BLaER1 treated with 17β-estradiol and CSF1 and Interleukin-3, amounts not matched to agents 10 nM and 100 nM (cell line): ENCODE measurements around the gene PIGN.
A peak's percentile ranks its signal among the peaks of the same experiment; 100 is the strongest.

Experiments
- H3K27ac ChIP-seq, 11 experiments: shearing (Covaris generic); formaldehyde crosslinking; 2 replicates each; pipeline ENCODE4 v1.8.1; 2022
- H3K27me3 ChIP-seq, 11 experiments: shearing (Covaris generic); formaldehyde crosslinking; 2 replicates each; pipeline ENCODE4 v1.8.1; 2022
- H3K36me3 ChIP-seq, 11 experiments: shearing (Covaris generic); formaldehyde crosslinking; 2 replicates each; pipeline ENCODE4 v1.8.1; 2022
- H3K4me1 ChIP-seq, 10 experiments: shearing (Covaris generic); formaldehyde crosslinking; 2 replicates each; pipeline ENCODE4 v1.8.1; 2022
- H3K4me2 ChIP-seq, 11 experiments: shearing (Covaris generic); formaldehyde crosslinking; 2 replicates each; pipeline ENCODE4 v1.8.1; 2022
- H3K4me3 ChIP-seq, 10 experiments: shearing (Covaris generic); formaldehyde crosslinking; 2 replicates each; pipeline ENCODE4 v1.8.1; 2022
- H3K9ac ChIP-seq, 11 experiments: shearing (Covaris generic); formaldehyde crosslinking; 2 replicates each; pipeline ENCODE4 v1.8.1; 2022
- H3K9me3 ChIP-seq, 11 experiments: shearing (Covaris generic); formaldehyde crosslinking; replicated peaks in 1 of 11; 2 replicates each; pipeline ENCODE4 v1.8.1; 2022
- H4K20me1 ChIP-seq, 11 experiments: shearing (Covaris generic); formaldehyde crosslinking; 2 replicates each; pipeline ENCODE4 v1.8.1; 2022
- Cebpa-rat ChIP-seq, 11 experiments: shearing (Covaris generic); IDR thresholded peaks; 2 replicates each; pipeline ENCODE4 v1.8.1; 2022

The PIGN gene

GRCh38 chr18:62196079-62196478 is 9.2 kb upstream of the PIGN start:
- no peak overlapping the region for H3K4me3 ChIP-seq
- H3K4me2 ChIP-seq, result no peak overlapping the region
- H3K27ac ChIP-seq, result no peak overlapping the region
- H3K4me1 ChIP-seq, result peaks cover 0 to 33% (median under 1%) of the 10 kb centered on the region in 10 experiments; a peak in 6 of 20 replicates
- no peak for TF ChIP-seq Cebpa-rat (IDR thresholded peaks at IDR 0.05)
- H3K27me3 ChIP-seq, result no peaks in the 10 kb centered on the region
- H4K20me1 ChIP-seq, result peaks cover 13 to 100% (median 60%) of the 10 kb centered on the region in 11 experiments; a peak in 18 of 22 replicates
- H3K9ac ChIP-seq, result no peak overlapping the region
- peaks cover 7 to 35% (median 28%) of the 10 kb centered on the region in 11 experiments; a peak in 19 of 22 replicates for H3K36me3 ChIP-seq
- H3K9me3 ChIP-seq, result peaks cover 15 to 24% (median 20%) of the 10 kb centered on the region in 11 experiments

GRCh38 chr18:62189208-62189607 is 2.4 kb upstream of the PIGN start:
- Histone ChIP-seq H3K27me3 (no peaks in the 10 kb centered on the region), H4K20me1 (peaks cover 17 to 62% (median 50%) of the 10 kb centered on the region in 11 experiments; a peak in 20 of 22 replicates), H3K4me3 (peak overlapping the region; percentile 87 to 100 (median 98)), H3K36me3 (peaks cover 7 to 37% (median 31%) of the 10 kb centered on the region in 11 experiments; a peak in 19 of 22 replicates), H3K4me1 (peaks cover 18 to 64% (median 46%) of the 10 kb centered on the region in 10 experiments), H3K27ac (no peak overlapping the region), H3K4me2 (peak overlapping the region; percentile 82 to 100 (median 91)), H3K9ac (peak overlapping the region in 10 of 11 experiments; percentile 86 to 95 (median 92); a peak in 12 of 22 replicates), H3K9me3 (peaks cover 15 to 38% (median 26%) of the 10 kb centered on the region in 11 experiments)
- TF ChIP-seq Cebpa-rat (IDR thresholded peaks at IDR 0.05), result no peak

GRCh38 chr18:62187543-62188510 is 971 bp upstream of the PIGN start:
- H3K27me3 ChIP-seq, result no peaks in the 10 kb centered on the region
- peaks cover 15 to 36% (median 22%) of the 10 kb centered on the region in 11 experiments for H3K9me3 ChIP-seq
- H3K4me1 ChIP-seq, result peaks cover 18 to 57% (median 47%) of the 10 kb centered on the region in 10 experiments
- peak overlapping the region; percentile 82 to 100 (median 91) for H3K4me2 ChIP-seq
- peaks cover 17 to 56% (median 39%) of the 10 kb centered on the region in 11 experiments; a peak in 20 of 22 replicates for H4K20me1 ChIP-seq
- H3K4me3 ChIP-seq, result peak overlapping the region; percentile 87 to 100 (median 98)
- peak overlapping the region; percentile 86 to 95 (median 91) for H3K9ac ChIP-seq
- H3K36me3 ChIP-seq, result peaks cover 7 to 32% (median 26%) of the 10 kb centered on the region in 11 experiments; a peak in 19 of 22 replicates
- TF ChIP-seq Cebpa-rat (IDR thresholded peaks at IDR 0.05), result no peak
- H3K27ac ChIP-seq, result peak overlapping the region; percentile 64 to 88 (median 87)

GRCh38 chr18:62186499-62186773 is 420 bp downstream of the PIGN start:
- Histone ChIP-seq H3K9me3 (peaks cover 2 to 22% (median 8%) of the 10 kb centered on the region in 11 experiments; a peak in 20 of 22 replicates), H3K27me3 (no peaks in the 10 kb centered on the region), H3K36me3 (peaks cover 0 to 19% (median 12%) of the 10 kb centered on the region in 11 experiments; a peak in 17 of 22 replicates), H3K4me2 (peak overlapping the region; percentile 68 to 94 (median 85)), H3K4me1 (peaks cover 18 to 55% (median 46%) of the 10 kb centered on the region in 10 experiments), H3K4me3 (peak overlapping the region; percentile 87 to 100 (median 98)), H3K9ac (peak overlapping the region; percentile 67 to 85 (median 81)), H4K20me1 (peaks cover 20 to 54% (median 36%) of the 10 kb centered on the region in 11 experiments; a peak in 20 of 22 replicates), H3K27ac (peak overlapping the region; percentile 51 to 88 (median 77); a peak in 21 of 22 replicates)
- TF ChIP-seq Cebpa-rat (IDR thresholded peaks at IDR 0.05), result no peak

GRCh38 chr18:62183578-62184195 is 3.2 kb downstream of the PIGN start:
- peaks cover 0 to 7% (median 0%) of the 10 kb centered on the region in 11 experiments; a peak in 4 of 22 replicates for H3K36me3 ChIP-seq
- H3K27ac ChIP-seq, result no peak overlapping the region
- peaks cover 12 to 38% (median 19%) of the 10 kb centered on the region in 11 experiments; a peak in 20 of 22 replicates for H4K20me1 ChIP-seq
- H3K4me2 ChIP-seq, result peak overlapping the region in 1 of 11 experiments; percentile 86; a peak in 1 of 22 replicates
- H3K4me1 ChIP-seq, result peaks cover 12 to 30% (median 26%) of the 10 kb centered on the region in 10 experiments
- no peak for TF ChIP-seq Cebpa-rat (IDR thresholded peaks at IDR 0.05)
- H3K27me3 ChIP-seq, result no peaks in the 10 kb centered on the region
- no peak overlapping the region for H3K4me3 ChIP-seq
- peaks cover 0 to 9% (median 0%) of the 10 kb centered on the region in 11 experiments; a peak in 3 of 22 replicates for H3K9me3 ChIP-seq
- H3K9ac ChIP-seq, result no peak overlapping the region

GRCh38 chr18:62182220-62182619 is 4.6 kb downstream of the PIGN start:
- no peak overlapping the region for H3K4me3 ChIP-seq
- H3K27ac ChIP-seq, result no peak overlapping the region
- H3K9me3 ChIP-seq, result peaks cover 0 to 9% (median 0%) of the 10 kb centered on the region in 11 experiments; a peak in 3 of 22 replicates
- H4K20me1 ChIP-seq, result peaks cover 0 to 24% (median 7%) of the 10 kb centered on the region in 11 experiments; a peak in 9 of 22 replicates
- no peaks in the 10 kb centered on the region for H3K27me3 ChIP-seq
- H3K4me2 ChIP-seq, result no peak overlapping the region
- H3K4me1 ChIP-seq, result peaks cover 12 to 25% (median 21%) of the 10 kb centered on the region in 10 experiments
- peaks cover 0 to 14% (median 0%) of the 10 kb centered on the region in 11 experiments; a peak in 7 of 22 replicates for H3K36me3 ChIP-seq
- TF ChIP-seq Cebpa-rat (IDR thresholded peaks at IDR 0.05), result no peak
- no peak overlapping the region for H3K9ac ChIP-seq

GRCh38 chr18:62179213-62179612 is 7.6 kb downstream of the PIGN start:
- Histone ChIP-seq H3K36me3 (peaks cover 0 to 14% (median 0%) of the 10 kb centered on the region in 11 experiments; a peak in 7 of 22 replicates), H3K9ac (no peak overlapping the region), H3K27ac (no peak overlapping the region), H3K4me3 (no peak overlapping the region), H4K20me1 (peaks cover 0 to 24% (median 7%) of the 10 kb centered on the region in 11 experiments; a peak in 9 of 22 replicates), H3K9me3 (no peaks in the 10 kb centered on the region), H3K27me3 (no peaks in the 10 kb centered on the region), H3K4me2 (no peak overlapping the region), H3K4me1 (peaks cover 0 to 3% (median under 1%) of the 10 kb centered on the region in 10 experiments; a peak in 9 of 20 replicates)
- TF ChIP-seq Cebpa-rat (IDR thresholded peaks at IDR 0.05), result no peak

GRCh38 chr18:62177271-62177670 is 9.6 kb downstream of the PIGN start:
- H4K20me1 ChIP-seq, result peaks cover 0 to 11% (median 0%) of the 10 kb centered on the region in 11 experiments; a peak in 3 of 22 replicates
- H3K9ac ChIP-seq, result no peak overlapping the region
- no peak overlapping the region for H3K4me2 ChIP-seq
- no peak overlapping the region for H3K27ac ChIP-seq
- peaks cover 0 to 22% (median 0%) of the 10 kb centered on the region in 11 experiments; a peak in 8 of 22 replicates for H3K36me3 ChIP-seq
- H3K27me3 ChIP-seq, result no peaks in the 10 kb centered on the region
- H3K4me1 ChIP-seq, result no peaks in the 10 kb centered on the region
- no peak overlapping the region for H3K4me3 ChIP-seq
- no peak for TF ChIP-seq Cebpa-rat (IDR thresholded peaks at IDR 0.05)
- H3K9me3 ChIP-seq, result no peaks in the 10 kb centered on the region
